Gastroesophageal sphincter (tissue), 4 donors: ENCODE measurements around the gene CARD9. TPM values are rescaled to one million over a fixed set of nuclear protein-coding genes. Genes with fewer than 3 reads are reported as not detected.

Experiments
- ATAC-seq: fragments of 150-250 bp; one replicate; pipeline ENCODE4 v1.9.1; 2016; ENCODE audit warnings: mild to moderate bottlenecking, moderate library complexity
- H3K27ac ChIP-seq, 4 donors: fragments of 200-600 bp; sonication (generic) in 3 of 4; 1 replicate in 3 of 4; 2 replicates in 1 of 4; pipeline ENCODE4 v1.5.1; 2016 to 2019
- H3K27me3 ChIP-seq: fragments of 200-600 bp; sonication (generic); one replicate; pipeline ENCODE4 v1.5.1; 2019
- H3K36me3 ChIP-seq, 2 donors: fragments of 200-600 bp; sonication (generic); one replicate each; pipeline ENCODE4 v1.5.1; 2019; ENCODE audit warnings: control low read depth in 1 of 2
- H3K4me1 ChIP-seq, 3 donors: fragments of 200-600 bp; sonication (generic); 1 replicate in 2 of 3; 2 replicates in 1 of 3; pipeline ENCODE4 v1.5.1; 2016 to 2019; ENCODE audit warnings: control low read depth in 2 of 3
- H3K4me3 ChIP-seq, 2 donors: fragments of 200-600 bp; sonication (generic); one replicate each; pipeline ENCODE4 v1.5.1; 2019; ENCODE audit warnings: mild to moderate bottlenecking in 1 of 2, moderate library complexity in 1 of 2
- H3K9me3 ChIP-seq, 3 donors: fragments of 200-600 bp; sonication (generic); one replicate each; pipeline ENCODE4 v1.5.1; 2017 to 2019; ENCODE audit warnings: control low read depth in 2 of 3
- CTCF ChIP-seq, 4 experiments: fragments of 200-600 bp in 2 of 4; fragments of 450-650 bp in 2 of 4; sonication (generic) in 1 of 4; IDR thresholded peaks; one replicate each; pipeline ENCODE4 v1.5.1; 2017 to 2019; ENCODE audit warnings: antibody characterized with exemption in 4 of 4, mild to moderate bottlenecking in 2 of 4, moderate library complexity in 2 of 4
- EP300 ChIP-seq: sonication (generic); formaldehyde crosslinking; IDR thresholded peaks from one replicate; pipeline ENCODE4 v1.6.1; 2017; ENCODE audit warnings: antibody characterized with exemption, mild to moderate bottlenecking
- POLR2A ChIP-seq, 2 donors: fragments of 450-650 bp; IDR thresholded peaks; one replicate each; pipeline ENCODE4 v1.6.1; 2017; ENCODE audit warnings: antibody characterized with exemption in 2 of 2, mild to moderate bottlenecking in 2 of 2, moderate library complexity in 1 of 2
- POLR2AphosphoS5 ChIP-seq: sonication (generic); formaldehyde crosslinking; IDR thresholded peaks from one replicate; pipeline ENCODE4 v1.6.1; 2017; ENCODE audit warnings: antibody characterized with exemption
- WGBS, 2 donors: methylation state at CpG; one replicate each; pipeline ENCODE4 v1.1.5; 2018; ENCODE audit warnings: low coverage in 1 of 2; 5-methylcytosine and 5-hydroxymethylcytosine counted together
- total RNA-seq, 4 donors: library from RNA; depleted of rRNA; stranded (reverse); fragments of >200 nt; gene quantifications; one replicate each; pipeline ENCODE4 v1.1.0, GENCODE V29; 2016

Gene CARD9
- total RNA-seq, 4 donors from 2014 or later = 1.3 to 2.3 (median 1.8) TPM

- H3K4me3 ChIP-seq = no peak overlapping the region
- no peaks in the 10 kb centered on the region for H3K27me3 ChIP-seq
- H3K4me1 ChIP-seq = peaks cover 0 to 44% (median 11%) of the 10 kb centered on the region in 3 donors
- TF ChIP-seq CTCF (IDR thresholded peaks at IDR 0.05) = no peak
- WGBS, 2 donors = 90% methylated on average over 8 of the region's 12 CpGs; no CpG with 5 or more reads in 1 of the 2 donors
- no peak for ATAC-seq
- H3K9me3 ChIP-seq = no peaks in the 10 kb centered on the region
- H3K27ac ChIP-seq = no peak overlapping the region
- peaks cover 0 to 62% of the 10 kb centered on the region in 2 donors for H3K36me3 ChIP-seq
Measured at GRCh38 chr9:136339958-136340310, 33.5 kb downstream of the CARD9 start.

- H3K27ac ChIP-seq = no peak overlapping the region
- peaks cover 0 to 39% (median 11%) of the 10 kb centered on the region in 3 donors for H3K4me1 ChIP-seq
- TF ChIP-seq EP300 = no peak
- TF ChIP-seq CTCF (IDR thresholded peaks at IDR 0.05) = peak in 3 of 4 experiments; percentile 81 to 92 (median 83)
- no peak for TF ChIP-seq POLR2AphosphoS5
- H3K4me3 ChIP-seq = no peak overlapping the region
- H3K36me3 ChIP-seq = peaks cover 0 to 68% of the 10 kb centered on the region in 2 donors
- ATAC-seq = peak; percentile 57
- no peaks in the 10 kb centered on the region for H3K27me3 ChIP-seq
- H3K9me3 ChIP-seq = no peaks in the 10 kb centered on the region
- 52% methylated on average over 5 of the region's 32 CpGs; no CpG with 5 or more reads in 1 of the 2 donors for WGBS, 2 donors
Measured at GRCh38 chr9:136339173-136339957, 34.1 kb downstream of the CARD9 start.

GRCh38 chr9:136338511-136338910 lies 35.0 kb downstream of the CARD9 start:
- whole genome bisulfite sequencing, 2 donors = 97% methylated on average over 6 of the region's 25 CpGs; no CpG with 5 or more reads in 1 of the 2 donors
- H3K9me3 ChIP-seq = no peaks in the 10 kb centered on the region
- H3K36me3 ChIP-seq = peaks cover 0 to 74% of the 10 kb centered on the region in 2 donors
- ATAC-seq = no peak
- TF ChIP-seq POLR2A (IDR thresholded peaks at IDR 0.05) (no peak), POLR2AphosphoS5 (no peak), EP300 (no peak), CTCF (IDR thresholded peaks at IDR 0.05) (no peak)
- H3K27me3 ChIP-seq = no peaks in the 10 kb centered on the region
- H3K4me3 ChIP-seq = no peak overlapping the region
- H3K4me1 ChIP-seq = peaks cover 0 to 39% (median 11%) of the 10 kb centered on the region in 3 donors
- H3K27ac ChIP-seq = no peak overlapping the region

GRCh38 chr9:136337416-136338395 lies 35.8 kb downstream of the CARD9 start:
- TF ChIP-seq CTCF (IDR thresholded peaks at IDR 0.05) = no peak
- no peak for ATAC-seq
- H3K4me1 ChIP-seq = peaks cover 0 to 32% (median 7%) of the 10 kb centered on the region in 3 donors
- H3K27ac ChIP-seq = no peak overlapping the region
- no peaks in the 10 kb centered on the region for H3K9me3 ChIP-seq
- H3K36me3 ChIP-seq = peaks cover 0 to 74% of the 10 kb centered on the region in 2 donors
- H3K27me3 ChIP-seq = no peaks in the 10 kb centered on the region
- whole genome bisulfite sequencing, 2 donors = no CpG with 5 or more reads among the region's 43 CpGs
- no peak overlapping the region for H3K4me3 ChIP-seq
